ENCODE measurements around the gene PCP4. TPM values are rescaled to one million over a fixed set of nuclear protein-coding genes. Genes with fewer than 3 reads are reported as not detected.

Gene PCP4
- total RNA-seq, 1 experiment from 2014 or later: not detected

GRCh38 chr21:39972471-39972870 is 105.2 kb downstream of the PCP4 start:
- no peak for DNase-seq (ENCODE audit: low read depth)

DNA sequence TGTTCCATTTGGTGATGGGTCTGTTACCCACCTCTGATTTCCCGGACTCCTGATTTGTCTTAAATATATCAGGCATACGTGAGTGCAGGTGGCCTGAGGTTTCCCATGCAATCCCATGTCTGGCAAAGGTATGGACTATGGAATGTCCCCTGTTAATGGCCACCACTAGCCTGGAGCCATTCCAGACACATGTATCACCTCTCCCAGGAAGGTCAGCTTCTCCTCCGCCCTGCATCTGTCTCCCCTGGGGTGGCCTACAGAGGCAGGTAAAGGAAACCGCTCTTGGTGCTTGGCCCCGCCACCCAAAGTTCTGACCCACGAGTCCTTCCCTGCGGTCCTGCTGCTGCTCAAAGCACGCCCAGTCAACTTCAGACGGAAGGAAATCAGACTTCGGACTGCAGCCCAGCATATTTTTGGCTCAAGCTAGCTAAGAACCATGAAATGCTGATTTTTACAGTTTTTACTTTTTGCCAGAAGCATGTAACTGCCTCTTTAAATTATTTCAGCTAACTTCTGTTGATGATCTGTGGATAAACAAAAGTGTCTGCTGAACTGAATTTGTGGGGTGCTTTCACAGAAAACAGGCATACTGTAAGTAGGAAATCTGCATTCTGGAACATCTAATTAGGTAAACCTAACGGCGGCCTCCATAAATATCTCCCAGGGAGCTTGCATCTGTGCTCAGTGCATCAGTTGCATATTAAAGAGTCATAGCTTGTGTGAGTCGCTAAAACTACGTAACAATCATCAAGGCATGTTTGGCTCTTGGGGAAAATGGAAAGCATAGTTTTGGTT is 105.9 kb downstream of the PCP4 start:
- no peak for DNase-seq (ENCODE audit: low read depth)

DNA sequence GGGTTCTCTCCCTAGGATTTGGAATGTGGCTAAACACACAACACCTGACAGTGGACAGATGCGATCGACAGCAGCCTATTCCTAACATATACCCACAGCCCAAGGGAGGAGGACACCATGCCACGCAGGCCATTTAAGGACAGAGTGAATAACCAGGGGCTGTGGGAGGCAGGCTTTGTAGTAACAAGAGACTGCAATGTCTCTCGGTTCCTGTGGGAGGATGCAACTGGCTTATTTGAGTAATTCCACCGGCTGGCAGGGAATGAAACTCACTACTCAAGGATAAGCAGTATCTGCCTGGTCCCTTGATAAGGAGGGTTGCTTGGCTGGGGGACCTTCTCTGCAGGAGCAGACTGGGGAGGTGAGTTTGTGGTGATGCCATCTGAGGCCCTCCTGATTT is 109.6 kb downstream of the PCP4 start:
- no peak for DNase-seq (ENCODE audit: low read depth)

Other genes starting within 250 kb of the PCP4 start
- gene IGSF5, start 122.3 kb upstream of the PCP4 start, total RNA-seq (2014; rRNA removed): 0.06 and 0.11 TPM in 2 replicates